ENCODE data around the gene SKOR2. TPM values are rescaled to one million over a fixed set of nuclear protein-coding genes. Genes with fewer than 3 reads are reported as not detected.
A peak's percentile ranks its signal among the peaks of the same experiment; 100 is the strongest.
"Not testable (repeated sequence)": the region's sequence is repeated elsewhere in the genome, so short reads cannot be mapped to it uniquely, and the experiment has no call there.

The SKOR2 gene
- total RNA-seq, 1 experiment from 2014 or later = not detected

DNA sequence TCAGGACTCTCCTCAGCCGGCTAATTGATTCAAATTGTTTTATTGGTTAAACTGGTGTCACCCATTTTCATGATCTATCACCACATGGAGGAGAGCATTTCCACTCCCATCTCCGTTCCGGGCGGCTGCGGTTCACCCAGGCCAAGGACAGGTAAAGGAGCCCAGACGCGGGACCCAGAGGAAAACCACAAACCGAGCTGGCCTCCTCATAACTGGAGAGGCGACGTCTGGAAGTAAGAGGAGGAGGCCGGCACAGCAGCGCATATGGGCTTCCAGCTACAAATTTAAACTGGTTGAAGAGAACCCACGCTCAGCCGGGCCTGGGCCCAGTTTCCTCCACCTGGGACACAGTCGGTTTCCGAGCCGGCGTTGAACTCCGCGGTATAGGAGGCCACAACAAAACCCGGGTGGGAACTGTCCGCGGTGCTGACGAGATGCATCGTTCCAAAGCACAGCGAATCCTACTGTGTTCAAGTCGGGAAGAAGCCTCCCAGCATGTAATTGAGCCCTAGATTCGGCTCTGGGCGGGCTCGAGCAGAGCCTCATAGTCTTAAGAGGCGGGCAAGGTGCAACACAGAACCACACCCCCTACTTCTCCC, 3.0 kb upstream of the SKOR2 start:
- peak; percentile 43 for DNase-seq (ENCODE audit: low read depth)

DNA sequence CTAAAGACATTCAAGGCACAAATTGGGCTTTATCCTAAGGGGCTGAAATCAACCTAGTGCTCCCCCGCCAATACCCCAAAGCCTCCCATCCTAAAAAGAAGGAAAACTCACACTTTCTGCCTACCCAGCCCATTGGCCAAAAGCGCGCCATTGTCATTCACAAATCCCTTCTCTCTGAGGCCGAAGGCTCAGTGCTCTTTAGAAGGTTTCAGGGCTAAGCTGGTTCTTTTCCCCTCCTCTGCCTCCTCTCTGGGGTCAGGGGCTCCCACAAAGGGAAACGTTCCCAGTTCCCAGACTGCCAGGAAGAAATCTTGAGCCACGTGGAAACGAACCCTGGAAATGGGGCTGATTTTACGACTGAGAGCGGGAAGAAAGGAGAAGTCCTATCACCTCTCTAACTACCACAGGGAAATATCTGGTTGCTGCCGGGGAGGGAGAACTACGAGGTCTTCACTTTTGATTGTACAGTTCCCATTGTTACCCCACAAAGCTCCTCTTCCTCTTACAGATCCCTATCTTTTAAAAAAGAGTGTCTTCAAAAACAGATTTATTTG, 1.7 kb upstream of the SKOR2 start:
- DNase-seq (ENCODE audit: low read depth) = no peak

DNA sequence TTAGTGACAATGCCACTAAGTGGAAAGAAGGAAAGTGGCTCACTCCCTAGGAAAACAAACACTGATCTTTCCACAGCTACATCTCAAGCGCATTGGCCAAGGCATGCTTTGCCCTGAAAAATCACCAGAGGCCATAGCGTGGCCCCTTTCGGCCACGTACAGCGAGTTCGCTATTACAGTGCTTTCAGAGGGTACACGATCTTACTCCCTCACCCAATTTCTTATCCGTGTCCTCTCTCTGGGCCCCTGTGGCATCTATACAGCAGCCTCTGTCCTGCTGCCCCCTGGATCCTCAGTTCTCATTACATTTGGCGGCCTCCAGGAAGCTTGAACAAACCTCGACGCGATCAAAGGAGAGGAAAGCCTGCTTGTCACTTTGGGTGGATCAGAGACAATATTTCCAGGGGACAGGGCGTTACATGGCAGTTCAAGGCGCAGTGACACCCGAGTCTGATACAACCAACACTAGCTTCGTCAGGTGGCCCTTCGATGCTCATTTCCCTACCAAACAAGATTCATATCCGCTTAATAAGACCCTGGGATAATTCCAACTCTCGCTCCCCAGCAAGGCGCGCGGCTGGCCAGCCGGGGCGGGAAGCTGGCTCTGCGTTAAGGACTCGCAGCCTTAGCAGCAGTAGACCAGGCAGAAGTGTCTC, 941 bp downstream of the SKOR2 start:
- no peak for DNase-seq (ENCODE audit: low read depth)

DNA sequence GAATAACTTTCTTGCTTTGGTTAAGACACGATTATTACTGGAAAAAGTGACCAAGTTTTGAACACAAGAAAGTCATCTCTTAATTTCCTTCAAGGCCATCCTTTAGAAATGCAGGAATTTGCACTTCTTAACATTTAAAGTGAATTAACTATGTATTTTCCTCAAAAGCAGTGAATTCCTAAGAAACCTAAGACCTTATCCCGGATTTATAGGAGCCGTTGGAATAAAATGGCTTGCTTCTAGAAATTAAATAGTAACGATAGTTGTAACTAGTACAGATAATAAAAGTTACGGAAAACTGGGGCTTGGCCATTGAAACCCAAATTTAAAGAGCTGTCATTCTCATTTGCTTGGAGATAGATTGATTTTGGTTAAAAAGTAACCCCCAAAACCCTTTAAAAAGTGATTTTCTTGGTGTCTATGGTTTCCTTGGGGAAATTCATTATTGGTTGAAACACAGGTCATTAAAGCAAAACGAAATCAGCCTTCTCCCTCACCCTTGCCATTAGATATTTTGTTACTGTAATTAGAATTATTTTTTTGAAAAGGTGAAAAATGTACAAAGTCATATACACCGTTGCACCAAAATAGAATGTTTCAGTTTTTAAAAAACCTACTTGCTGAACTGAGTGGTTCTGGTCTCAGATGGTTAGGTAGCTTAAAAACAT, 2.0 kb downstream of the SKOR2 start:
- DNase-seq (ENCODE audit: low read depth) = no peak

DNA sequence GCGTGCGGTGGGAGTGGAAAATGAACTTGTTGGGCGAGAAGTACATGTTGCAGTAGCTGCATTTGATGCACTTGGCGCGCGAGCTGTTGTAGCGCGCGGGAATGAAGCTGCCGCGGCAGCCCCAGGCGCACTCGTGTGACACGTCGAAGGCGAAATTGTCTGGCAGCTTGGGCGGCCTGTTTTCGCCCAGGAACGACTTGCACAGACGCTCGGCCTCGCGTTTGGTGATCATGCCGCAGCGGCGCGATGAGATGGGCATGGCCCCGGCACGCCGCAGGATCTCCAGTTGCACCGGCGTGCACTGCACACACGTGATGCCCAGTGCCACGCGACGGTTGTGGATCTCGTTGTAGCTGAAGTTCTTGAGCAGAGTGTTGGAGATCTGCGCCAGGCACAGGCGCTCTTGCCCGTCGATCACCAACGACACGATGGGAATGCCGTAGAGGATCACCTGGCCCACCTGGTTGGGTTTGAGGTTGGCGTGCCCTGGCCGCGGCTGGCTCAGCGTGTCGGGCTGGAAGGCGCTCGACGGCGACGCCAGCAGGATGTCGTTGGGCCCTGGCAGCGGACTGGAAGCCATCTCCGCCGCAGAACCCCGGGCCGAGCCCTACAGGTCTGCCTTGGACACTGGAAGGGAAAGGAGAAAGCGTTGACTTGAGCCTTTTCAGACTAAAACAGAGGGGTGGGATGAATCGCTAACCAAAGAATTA, 2.7 kb downstream of the SKOR2 start:
- no peak for DNase-seq (ENCODE audit: low read depth)

DNA sequence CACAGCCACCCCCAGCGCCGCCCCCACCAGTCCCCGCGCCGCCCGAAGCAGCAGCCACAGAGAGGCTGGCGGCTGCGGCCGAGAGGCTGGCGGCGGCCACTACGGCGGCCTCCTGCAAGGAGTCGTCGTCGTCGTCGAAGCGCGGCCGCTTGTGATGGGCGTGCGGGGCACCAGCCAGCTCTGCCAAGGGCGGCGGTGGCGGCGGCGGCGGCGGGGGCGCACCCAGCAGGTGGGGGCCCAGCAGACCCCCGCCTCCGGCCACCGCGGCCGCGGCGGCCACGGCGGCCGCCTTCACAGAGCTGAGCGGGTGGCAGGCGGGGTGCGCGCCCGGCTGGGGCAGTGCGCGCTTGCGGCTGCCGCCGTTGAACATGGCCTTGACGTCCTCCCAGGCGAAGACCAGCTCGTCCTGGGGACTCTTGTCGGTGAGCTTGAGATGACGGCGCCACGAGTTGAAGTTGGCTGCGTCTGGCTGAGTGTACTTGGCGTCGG, 3.3 kb downstream of the SKOR2 start:
- no peak for DNase-seq (ENCODE audit: low read depth)

DNA sequence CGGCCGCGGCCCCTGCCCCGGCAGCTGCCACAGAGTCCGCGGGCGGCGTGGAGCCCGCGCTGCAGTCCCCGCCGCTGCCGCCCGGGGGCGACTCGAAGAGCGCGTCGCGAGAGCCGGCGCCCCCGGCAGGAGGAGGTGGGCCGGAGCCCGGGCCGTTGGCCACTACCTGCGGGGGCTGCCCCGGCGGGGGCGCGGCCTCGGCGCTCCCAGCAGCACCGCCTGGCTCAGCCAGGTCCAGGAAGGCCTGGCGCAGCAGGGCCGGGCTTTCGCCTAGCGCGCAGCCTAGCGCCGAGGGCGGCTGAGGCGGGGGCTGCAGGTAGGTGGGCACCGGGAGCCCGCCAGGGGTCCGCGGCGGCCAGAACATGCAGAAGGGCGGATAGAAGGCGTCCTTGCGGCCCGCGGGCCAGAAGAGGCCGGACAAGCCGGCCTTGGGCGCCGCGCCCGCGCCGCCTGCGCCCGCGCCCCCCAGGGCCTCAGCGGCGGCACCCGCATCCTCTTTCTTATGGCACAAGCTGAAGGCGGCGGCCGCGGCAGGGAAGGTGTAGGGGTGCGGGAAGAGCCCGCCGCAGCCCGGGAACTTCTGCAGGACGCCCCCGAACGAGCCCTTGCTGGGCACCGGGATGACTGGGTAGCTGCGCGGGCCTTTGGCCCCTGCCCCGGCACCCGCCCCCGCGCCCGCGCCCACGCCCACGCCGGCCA, 3.9 kb downstream of the SKOR2 start:
- no peak for DNase-seq (ENCODE audit: low read depth)

DNA sequence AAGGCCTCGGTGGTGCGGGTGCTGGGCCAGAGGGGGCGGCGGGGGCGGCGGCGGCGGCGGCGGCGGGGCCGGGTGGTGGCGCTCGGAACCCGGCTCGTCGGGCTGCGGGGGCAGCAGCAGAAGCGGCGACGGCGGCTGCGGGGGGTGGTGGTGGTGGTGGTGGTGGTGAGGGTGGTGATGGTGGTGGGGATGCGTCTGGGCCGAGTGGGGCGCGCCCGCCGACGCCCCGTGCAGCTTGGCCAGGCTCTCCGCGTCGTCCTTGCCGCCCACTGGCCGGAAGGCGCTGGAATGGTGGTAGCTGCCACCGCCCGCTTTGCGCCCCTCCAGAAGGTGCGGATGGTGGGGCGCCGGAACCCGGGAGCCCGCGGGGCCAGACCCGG, 4.4 kb downstream of the SKOR2 start:
- DNase-seq (ENCODE audit: low read depth) = no peak

DNA sequence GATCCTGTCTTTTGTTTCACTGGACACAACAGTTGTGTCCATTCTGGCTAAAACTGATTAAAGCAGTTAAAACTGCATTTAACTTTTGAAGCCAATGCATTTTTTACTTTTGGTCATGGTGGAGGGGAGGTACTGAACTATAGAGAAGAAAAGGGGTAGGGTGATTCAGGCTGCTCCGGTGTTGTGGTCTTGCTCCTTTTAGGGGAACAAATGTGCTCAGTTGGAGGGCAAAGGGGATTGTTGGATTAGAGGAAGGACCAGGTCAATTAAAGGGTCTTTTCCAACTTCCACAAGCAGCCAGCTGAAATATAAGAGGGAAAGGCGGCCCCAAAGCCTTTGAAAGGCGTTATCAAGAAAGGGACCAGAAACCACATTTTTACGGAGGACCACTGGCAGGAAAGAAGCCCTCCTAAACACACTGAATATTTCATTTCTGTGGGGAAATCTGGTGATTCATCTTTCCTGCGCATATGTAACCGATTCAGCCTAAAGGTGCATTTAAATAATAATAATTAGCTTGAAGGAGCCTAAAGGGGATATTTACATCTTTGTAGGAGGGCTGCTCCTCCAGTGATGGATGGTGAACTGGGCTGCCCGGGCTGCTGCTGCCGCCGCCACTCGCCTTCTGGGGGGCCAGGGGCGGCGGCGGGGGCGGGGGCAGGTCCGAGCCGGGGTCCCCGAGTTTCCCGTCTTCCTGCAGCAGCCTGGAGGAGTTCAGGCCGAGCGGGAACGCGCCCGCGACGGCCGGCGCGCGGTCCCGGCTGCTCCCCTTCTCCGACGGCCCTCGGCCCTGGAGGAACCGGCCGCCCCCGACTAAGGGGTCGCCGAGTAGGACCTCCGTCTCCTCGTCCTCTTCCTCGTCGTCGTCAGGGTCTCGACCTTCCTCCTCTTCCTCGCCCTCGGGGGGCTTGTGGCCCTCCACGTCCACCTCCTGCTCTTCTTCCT, 5.2 kb downstream of the SKOR2 start:
- no peak for DNase-seq (ENCODE audit: low read depth)

DNA sequence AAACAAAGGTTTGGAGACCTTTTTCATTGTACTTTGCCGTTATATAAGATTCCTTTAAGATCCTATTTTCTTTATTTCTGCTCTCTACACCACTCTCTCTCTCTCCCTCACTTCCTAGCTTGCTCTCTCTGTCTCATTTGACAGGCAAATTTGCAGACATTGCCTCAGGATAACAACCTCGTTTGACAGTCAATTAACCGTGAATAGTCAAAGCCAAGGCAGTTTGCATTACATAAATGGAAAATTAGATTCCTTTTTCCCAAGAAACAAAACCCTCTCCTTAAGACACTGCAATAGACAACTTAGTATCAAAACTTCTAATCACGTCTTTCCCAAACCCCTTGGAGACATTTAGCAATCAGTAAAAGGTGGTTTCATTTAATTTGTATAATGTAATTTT, 7.4 kb downstream of the SKOR2 start:
- no peak for DNase-seq (ENCODE audit: low read depth)

DNA sequence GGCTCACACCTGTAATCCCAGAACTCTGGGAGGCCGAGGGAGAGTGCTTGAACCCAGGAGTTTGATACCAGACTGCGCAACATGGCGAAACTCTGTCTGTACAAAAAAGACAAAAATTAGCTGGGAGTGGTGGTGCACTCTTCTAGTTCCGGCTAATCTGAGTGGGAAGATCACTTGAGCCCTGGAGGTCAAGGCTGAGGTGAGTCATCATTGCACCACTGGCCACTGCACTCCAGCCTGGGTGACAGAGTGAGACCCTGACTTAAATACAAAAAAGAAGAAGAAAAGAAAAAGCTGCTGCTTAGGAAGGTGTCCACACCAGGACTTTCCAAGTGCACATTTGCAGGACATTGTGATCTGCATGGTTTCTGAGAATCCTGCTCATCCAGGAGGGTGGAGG, 16.4 kb downstream of the SKOR2 start:
- no peak for DNase-seq (ENCODE audit: low read depth)

DNA sequence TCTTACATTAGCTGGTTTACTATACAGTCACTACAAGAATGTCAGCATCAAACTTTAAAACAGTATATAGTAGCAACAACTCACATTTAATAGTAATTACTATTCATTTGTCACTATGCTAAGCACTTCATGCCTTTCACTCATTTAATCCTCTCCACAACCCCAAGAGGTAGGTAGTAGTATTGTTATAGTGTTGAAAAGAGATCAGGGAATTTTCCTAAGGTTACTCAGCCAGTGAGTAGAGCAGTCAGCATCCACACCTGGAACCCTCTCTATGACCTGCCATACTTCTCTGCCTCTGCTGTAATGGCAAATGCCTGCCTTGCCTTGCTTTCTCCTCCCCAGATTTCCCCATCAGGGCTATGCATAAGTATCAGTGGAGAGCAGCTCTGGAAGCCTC, 24.8 kb downstream of the SKOR2 start:
- DNase-seq (ENCODE audit: low read depth) = no peak

DNA sequence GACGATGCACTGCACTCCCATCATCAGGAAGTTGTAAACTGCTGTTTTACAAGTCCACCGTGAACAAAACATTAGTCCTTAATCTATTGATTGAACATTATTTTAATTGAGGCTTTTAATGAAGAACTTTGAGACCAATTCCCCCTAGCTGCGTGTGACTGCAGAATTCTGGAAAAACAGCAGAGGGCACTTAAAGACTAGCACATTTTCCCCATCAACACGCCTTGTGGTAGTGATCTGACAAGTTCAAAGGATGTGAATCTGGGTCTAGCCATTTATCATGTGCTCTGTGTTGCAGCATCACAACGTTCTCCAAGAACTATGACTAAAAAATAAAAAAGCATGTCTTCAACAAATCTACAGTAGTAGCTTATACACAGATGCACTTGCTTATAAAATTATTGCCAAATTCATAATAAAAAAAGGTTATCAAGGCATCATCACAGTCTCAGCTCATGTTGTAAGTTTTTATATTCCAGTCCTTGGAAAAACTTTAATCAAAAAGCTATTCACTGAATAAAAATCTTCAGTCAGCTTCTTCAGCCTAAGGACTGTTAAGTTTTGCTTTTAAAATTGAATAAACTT, 35.8 kb downstream of the SKOR2 start:
- DNase-seq (ENCODE audit: low read depth) = peak; percentile 47

DNA sequence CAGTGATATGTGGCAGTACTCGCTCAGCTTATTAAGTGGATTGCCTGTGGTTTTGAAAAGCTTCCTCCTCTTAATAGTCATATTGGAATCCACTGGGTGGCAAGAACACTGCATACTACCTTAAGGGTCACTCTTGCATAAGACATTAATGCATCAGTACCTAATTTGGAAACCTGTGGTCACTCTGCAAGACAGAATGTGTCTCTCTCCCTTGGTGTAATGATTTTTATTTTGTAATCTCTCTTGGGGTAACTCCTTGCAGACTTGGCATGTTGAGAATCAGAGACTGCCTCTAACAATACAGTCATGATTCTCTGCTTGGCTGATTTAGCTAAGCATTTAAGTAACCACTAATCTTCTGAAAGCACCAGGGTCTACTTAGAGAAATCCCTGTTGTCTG, 42.3 kb downstream of the SKOR2 start:
- DNase-seq (ENCODE audit: low read depth) = no peak

DNA sequence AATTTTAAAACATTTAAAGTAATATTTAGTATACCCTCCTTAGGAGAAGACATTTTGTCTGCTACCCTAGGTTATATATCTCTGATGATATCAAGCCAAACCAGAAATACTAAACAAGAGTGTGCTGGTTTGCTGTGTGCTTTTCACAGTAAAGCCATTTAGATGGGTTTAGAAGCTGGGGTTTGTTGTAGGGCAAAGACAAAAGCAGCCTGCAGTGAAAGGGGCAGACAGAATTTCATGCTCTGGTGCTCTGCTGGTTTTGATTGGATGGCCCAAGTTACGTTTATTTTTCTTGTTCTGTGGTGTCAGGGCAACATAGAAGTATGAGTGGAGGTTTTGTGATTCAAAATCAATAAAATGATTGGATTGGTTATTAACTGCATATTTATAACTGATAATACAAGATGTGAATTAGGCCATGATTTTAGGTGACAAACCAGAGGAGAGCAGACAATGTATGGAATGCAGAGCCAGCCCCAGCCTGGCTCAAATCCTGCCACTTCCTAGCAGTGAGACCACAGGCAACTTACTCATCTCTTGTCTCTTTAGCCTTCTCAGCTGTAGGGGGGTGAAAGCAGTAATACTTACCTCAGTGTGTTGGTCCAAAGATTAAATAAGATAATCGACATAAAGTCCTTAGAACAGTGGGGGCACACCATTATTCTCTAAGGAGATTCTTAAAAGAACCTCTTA, 44.4 kb downstream of the SKOR2 start:
- DNase-seq (ENCODE audit: low read depth) = no peak

DNA sequence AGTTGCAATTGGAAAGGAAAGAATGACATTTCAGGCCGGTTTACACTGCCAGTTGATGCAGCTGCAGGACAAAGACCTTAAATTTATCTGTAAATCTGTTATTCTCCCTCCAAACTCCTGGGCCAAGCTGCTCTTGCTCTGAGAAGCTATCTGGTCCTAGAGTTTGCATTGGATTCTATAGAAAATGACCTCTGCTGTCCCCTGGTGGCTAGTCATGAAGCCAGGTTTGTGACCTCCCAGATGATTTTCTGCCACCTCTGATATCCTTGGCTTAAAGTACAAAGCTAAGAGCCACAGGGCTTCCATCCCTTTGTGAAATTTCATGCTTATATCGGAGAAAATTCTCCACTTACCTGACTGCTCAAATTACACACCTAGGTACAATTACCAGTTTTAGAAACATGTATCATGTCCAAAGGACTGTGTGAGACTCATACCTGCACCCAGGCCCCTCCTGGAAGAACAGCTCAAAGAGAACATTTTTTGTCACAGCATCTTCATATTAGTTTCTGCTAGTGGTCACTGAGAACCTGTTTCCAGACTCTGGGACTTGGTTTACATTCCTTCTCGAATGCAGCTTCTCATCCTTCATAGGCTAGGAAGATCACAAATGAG, 46.4 kb downstream of the SKOR2 start:
- peak; percentile 40 for DNase-seq (ENCODE audit: low read depth)

DNA sequence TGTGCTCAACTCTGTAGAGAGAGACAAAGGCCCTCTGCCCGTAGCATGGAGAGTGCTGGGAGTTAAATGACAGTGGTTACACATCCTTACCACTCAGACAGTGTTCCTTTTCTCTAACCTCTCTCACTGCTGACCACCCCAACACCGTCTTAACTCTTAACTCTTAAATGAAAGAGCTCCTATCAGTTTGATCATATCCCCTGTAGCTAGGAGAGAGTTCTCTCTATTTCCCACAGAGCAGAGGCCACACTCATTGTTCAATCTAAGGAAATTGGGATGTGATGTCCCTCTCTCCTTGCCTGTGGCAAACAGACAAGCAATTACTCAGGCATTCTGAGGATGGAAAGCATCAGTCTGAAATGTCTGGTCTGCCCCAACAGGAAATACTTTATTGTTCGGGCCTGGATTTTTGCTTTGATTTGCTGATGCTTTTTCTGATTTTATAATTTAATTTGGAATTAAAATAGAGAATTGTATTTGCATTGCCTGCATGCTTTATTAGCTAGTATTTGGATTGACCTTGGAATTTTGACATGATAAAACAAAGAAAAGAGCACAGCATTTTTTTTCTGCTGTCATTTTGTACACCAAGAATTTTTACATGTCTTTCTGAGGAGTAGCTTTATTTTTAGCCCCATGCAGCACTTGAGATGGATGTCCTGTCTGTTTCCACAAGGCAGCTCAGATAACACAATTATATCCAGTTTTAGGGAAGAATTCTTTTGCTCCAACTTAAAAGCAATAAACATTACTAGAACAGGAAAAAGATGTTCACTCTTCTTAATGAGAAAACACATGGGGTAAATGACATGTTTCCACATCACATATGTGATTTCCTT, 47.6 kb downstream of the SKOR2 start:
- no peak for DNase-seq (ENCODE audit: low read depth)

DNA sequence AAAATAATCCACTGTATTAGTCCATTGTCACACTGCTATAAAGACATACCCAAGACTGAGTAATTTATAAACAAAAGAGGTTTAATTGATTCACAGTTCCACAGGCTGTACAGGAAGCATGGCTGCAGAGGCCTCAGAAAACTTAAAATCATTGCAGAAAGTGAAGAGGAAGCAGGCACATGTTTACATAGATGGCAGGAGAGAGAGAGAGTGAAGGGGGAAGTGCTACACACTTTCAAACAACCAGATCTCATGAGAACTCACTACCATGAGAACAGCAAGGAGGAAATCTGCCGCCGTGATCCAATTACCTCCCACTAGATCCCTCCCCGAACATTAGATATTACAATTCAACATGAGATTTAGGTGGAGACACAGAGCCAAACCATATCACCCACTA, 55.5 kb downstream of the SKOR2 start:
- not testable (repeated sequence) for DNase-seq (ENCODE audit: low read depth)
